Measurements from ENCODE around the gene CD276. TPM values are rescaled to one million over a fixed set of nuclear protein-coding genes. Genes with fewer than 3 reads are reported as not detected.
"Not testable (repeated sequence)": the region's sequence is repeated elsewhere in the genome, so short reads cannot be mapped to it uniquely, and the experiment has no call there.

Gene CD276
- 100 to 1,000 TPM; 152 to 191 (median 176) TPM for polyA plus RNA-seq (ENCODE audit: insufficient read length in 4 of 4)

GRCh38 chr15:73683777-73684580, at the start of gene CD276:
TSS of gene CD276 (plus strand) at chr15:73684383. CDS start at chr15:73699640, 15,257 bp downstream.
- no peak for DNase-seq (ENCODE audit: low read depth in 4 of 4, low spot score in 2 of 4)

- DNase-seq (ENCODE audit: low read depth in 4 of 4, low spot score in 2 of 4), result no peak
Observed at GRCh38 chr15:73637527-73637926, 46.7 kb upstream of the CD276 start.

- not testable (repeated sequence) for DNase-seq (ENCODE audit: low read depth in 4 of 4, low spot score in 2 of 4)
Observed at GRCh38 chr15:73639464-73639863, 44.7 kb upstream of the CD276 start.

- DNase-seq (ENCODE audit: low read depth in 4 of 4, low spot score in 2 of 4), result no peak
Observed at GRCh38 chr15:73647259-73648013, 36.7 kb upstream of the CD276 start.

GRCh38 chr15:73648014-73648295, 36.2 kb upstream of the CD276 start:
- no peak for DNase-seq (ENCODE audit: low read depth in 4 of 4, low spot score in 2 of 4)

- DNase-seq (ENCODE audit: low read depth in 4 of 4, low spot score in 2 of 4), result no peak
Observed at GRCh38 chr15:73650416-73651126, 33.6 kb upstream of the CD276 start.

DNA sequence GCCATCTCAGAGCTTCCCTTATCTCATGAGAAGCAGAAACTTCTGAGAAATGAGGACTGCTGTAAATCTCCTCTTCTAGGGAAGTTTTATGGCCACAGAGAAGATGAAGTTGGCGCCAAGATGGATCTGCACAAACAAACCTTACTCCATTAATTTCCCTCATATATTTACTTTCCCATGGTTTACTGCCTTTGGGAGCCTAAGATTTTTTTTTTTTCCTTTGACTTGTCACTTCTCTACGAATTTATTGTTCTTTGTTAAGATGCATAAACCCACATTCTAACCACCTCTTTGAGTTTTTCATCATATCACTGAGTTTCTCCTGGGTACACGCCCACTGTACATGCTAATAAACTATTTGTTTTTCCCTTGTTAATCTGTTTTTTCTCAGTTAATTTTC, 29.5 kb upstream of the CD276 start:
- no peak for DNase-seq (ENCODE audit: low read depth in 4 of 4, low spot score in 2 of 4)

GRCh38 chr15:73655724-73656123, 28.5 kb upstream of the CD276 start:
- no peak for DNase-seq (ENCODE audit: low read depth in 4 of 4, low spot score in 2 of 4)

DNA sequence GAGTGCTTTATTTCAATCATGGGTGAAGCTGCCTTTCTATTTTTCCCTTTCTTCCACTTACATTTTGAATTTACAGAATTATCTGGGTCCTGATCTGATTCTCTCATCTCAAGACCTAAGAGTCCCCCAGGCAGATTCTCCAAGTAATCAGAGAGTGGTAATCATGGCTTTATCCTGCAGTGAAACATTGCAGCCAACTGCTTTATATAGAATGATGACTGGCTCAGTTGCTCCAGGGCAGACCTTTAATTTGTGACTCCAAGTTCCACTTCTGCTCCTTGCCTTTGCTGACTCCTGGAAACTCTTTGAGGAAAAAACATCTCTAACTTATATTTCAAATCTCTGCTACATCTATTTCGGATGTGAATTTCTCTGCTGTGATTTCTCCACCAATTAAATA, 25.5 kb upstream of the CD276 start:
- no peak for DNase-seq (ENCODE audit: low read depth in 4 of 4, low spot score in 2 of 4)

DNA sequence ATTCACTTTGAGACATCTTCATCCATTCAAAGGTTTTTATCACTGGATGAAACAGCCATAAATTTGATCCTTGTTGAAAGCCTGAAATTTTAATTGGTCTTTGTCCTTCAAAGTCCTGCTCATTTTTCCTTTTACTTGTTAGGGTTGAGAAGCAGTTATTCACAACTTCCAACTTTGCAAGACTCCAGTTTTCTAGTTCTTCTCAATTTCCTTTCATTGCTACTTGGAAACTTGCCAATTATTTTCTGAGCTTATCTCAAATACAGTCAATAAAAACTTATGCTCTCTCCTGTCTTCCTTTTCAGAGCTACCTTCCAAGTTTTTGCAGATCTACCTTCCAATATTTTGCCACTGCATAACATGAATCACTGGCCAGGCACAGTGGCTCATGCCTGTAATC, 23.7 kb upstream of the CD276 start:
- DNase-seq (ENCODE audit: low read depth in 4 of 4, low spot score in 2 of 4), result no peak

DNA sequence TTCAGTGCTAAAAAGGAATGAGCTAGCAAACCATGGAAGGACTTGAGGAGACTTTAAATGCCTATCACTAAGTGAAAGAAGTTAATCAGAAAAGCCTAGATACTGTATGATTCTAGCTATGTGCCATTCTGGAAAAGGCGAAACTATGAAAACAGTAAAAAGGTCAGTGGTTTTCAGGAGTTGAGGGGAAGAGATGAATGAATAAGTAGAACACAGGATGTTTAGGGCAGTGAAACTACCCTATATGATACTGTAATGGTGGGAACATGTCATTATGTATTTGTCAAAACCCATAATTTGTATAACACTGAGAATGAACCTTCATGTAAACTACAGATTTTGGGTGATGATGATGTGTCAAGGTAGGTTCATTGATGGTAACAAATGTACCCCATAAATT, 9.6 kb upstream of the CD276 start:
- DNase-seq (ENCODE audit: low read depth in 4 of 4, low spot score in 2 of 4), result no peak

- DNase-seq (ENCODE audit: low read depth in 4 of 4, low spot score in 2 of 4), result no peak
Observed at GRCh38 chr15:73677146-73677607, 7.0 kb upstream of the CD276 start.

DNA sequence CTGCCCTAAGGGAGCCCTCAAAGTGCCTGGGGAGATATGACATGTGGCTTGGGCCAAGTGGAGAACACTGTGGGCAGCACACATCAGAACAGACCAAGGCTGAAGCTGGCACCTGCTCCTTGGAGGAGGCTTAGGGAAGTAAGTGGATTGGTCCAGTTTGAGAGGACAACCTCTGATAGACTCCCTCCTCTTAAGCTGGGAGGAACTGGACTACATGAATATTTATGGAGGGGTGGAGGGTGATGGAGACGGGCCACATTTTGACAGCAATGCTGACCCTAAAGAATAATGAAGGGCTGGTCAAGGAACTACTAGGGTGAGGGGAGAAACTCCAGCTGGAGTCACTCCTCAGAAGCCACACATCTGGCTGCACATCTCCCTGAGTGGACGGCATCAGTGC, 6.5 kb upstream of the CD276 start:
- DNase-seq (ENCODE audit: low read depth in 4 of 4, low spot score in 2 of 4), result no peak

GRCh38 chr15:73678498-73678897, 5.7 kb upstream of the CD276 start:
- no peak for DNase-seq (ENCODE audit: low read depth in 4 of 4, low spot score in 2 of 4)

GRCh38 chr15:73679180-73679579, 5.0 kb upstream of the CD276 start:
- no peak for DNase-seq (ENCODE audit: low read depth in 4 of 4, low spot score in 2 of 4)

DNA sequence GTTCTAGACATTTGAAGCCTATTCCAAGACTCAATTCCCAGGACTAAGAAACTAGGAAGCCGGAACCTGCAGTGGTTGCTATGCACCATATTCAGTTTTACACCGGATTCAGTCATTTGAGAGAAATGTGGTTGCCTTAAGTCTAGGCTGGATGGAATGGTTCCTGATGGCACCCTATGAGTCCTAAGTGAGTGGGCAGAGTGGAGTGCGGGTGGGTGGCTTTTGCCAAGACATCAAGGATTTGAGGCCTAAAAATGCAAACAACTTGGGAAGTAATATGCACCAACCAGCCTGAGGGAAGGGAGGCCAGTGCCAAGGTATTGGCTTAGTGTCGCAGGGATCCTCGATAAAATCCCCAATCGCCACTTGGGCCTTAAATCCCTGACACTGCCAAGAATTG, 4.2 kb upstream of the CD276 start:
- DNase-seq (ENCODE audit: low read depth in 4 of 4, low spot score in 2 of 4), result no peak

GRCh38 chr15:73680549-73680948, 3.6 kb upstream of the CD276 start:
- DNase-seq (ENCODE audit: low read depth in 4 of 4, low spot score in 2 of 4), result no peak

DNA sequence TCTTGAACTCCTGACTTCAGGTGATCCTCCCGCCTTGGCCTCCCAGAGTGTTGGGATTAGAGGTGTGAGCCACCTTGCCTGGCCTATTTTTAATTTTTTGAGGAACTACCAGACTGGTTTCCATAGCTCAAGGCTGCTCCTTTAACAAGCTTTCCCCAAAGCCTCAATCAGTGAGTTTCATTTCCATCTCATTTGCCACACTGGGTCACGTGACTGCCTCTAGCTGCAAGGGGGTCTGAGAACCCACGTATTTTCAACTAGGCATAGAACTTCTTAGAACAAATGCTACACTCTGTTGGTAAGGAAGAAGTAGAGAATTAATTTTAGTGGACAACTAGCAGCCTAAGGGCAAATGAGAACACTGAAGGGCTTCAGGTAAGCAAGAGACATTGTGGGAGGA, 3.1 kb upstream of the CD276 start:
- DNase-seq (ENCODE audit: low read depth in 4 of 4, low spot score in 2 of 4), result no peak

- no peak for DNase-seq (ENCODE audit: low read depth in 4 of 4, low spot score in 2 of 4)
Observed at GRCh38 chr15:73681856-73682599, 2.2 kb upstream of the CD276 start.

DNA sequence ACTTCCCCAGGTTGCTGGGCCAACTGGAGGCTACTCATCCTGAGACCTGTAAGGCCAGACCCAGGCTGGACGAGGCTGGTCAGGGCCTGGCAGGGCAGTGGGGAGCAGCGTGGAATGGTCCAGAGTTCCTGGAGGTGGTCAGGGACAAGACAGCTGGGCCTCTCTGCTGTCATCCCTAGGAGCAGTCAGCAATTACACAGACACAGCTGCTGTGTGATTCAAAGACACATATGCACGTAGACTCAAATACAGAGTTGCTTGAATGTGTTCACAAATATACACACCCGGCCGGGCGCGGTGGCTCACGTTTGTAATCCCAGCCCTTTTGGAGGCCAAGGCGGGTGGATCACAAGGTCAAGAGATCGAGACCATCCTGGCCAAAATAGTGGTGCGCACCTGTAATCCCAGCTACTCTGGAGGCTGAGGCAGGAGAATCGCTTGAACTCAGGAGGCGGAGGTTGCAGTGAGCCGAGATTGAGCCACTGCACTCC, 1.5 kb upstream of the CD276 start:
- no peak for DNase-seq (ENCODE audit: low read depth in 4 of 4, low spot score in 2 of 4)

Data from left renal cortex interstitium (tissue), 4 donors.